Uterus (tissue), 4 donors: ENCODE measurements around the gene ZNF853. TPM values are rescaled to one million over a fixed set of nuclear protein-coding genes. Genes with fewer than 3 reads are reported as not detected.

Experiments
- DNase-seq, 2 donors: peaks; one replicate each; pipeline ENCODE4 v3.0.0-alpha.2; 2019 to 2020
- H3K27ac ChIP-seq, 2 donors: fragments of 200-600 bp; sonication (generic); 1 replicate in 1 of 2; 2 replicates in 1 of 2; pipeline ENCODE4 v1.5.1; 2016 to 2018
- H3K27me3 ChIP-seq, 2 donors: fragments of 200-600 bp; sonication (generic); one replicate each; pipeline ENCODE4 v1.5.1; 2018 to 2019; ENCODE audit warnings: control low read depth in 1 of 2
- H3K36me3 ChIP-seq, 2 donors: fragments of 200-600 bp; sonication (generic); one replicate each; pipeline ENCODE4 v1.5.1; 2019; ENCODE audit warnings: control low read depth in 1 of 2
- H3K4me1 ChIP-seq, 2 donors: fragments of 200-600 bp; sonication (generic); one replicate each; pipeline ENCODE4 v1.5.1; 2018 to 2019; ENCODE audit warnings: control low read depth in 1 of 2
- H3K4me3 ChIP-seq, 2 donors: fragments of 200-600 bp; sonication (generic); 1 replicate in 1 of 2; 2 replicates in 1 of 2; pipeline ENCODE4 v1.5.1; 2018 to 2019; ENCODE audit warnings: mild to moderate bottlenecking in 1 of 2
- H3K9me3 ChIP-seq, 2 donors: fragments of 200-600 bp; sonication (generic); one replicate each; pipeline ENCODE4 v1.5.1; 2019; ENCODE audit warnings: control low read depth in 1 of 2
- POLR2A ChIP-seq, 2 donors: fragments of 450-650 bp; IDR thresholded peaks; one replicate each; pipeline ENCODE4 v1.6.1; 2016; ENCODE audit warnings: antibody characterized with exemption in 2 of 2, mild to moderate bottlenecking in 1 of 2, moderate library complexity in 1 of 2
- intact Hi-C: fragments of 100-400 bp; cut with DNase I; formaldehyde crosslinking; loops from one replicate; pipeline ENCODE4 v1.15.1; 2023; ENCODE audit warnings: low total_unique reads
- total RNA-seq, 4 donors: library from RNA; depleted of rRNA in 3 of 4; stranded (reverse); fragments of >200 nt in 3 of 4; gene quantifications; one replicate each; pipeline versions ENCODE4 v1.1.0 to v1.2.4, GENCODE V29; 2014 to 2023
- TF ChIP-seq, protein P1 (sequence below), 4 experiments: fragments of 200-600 bp in 2 of 4; fragments of 450-650 bp in 2 of 4; sonication (generic) in 2 of 4; IDR thresholded peaks; one replicate each; pipeline ENCODE4 v1.5.1; 2016 to 2019; ENCODE audit warnings: antibody characterized with exemption in 4 of 4, mild to moderate bottlenecking in 2 of 4, moderate library complexity in 1 of 4
- donor health status: DM: yes; HTN: yes; CAD: no.

ZNF853 gene
- total RNA-seq, 4 donors from 2014 or later: 0.88 to 20.7 (median 11.8) TPM

DNA sequence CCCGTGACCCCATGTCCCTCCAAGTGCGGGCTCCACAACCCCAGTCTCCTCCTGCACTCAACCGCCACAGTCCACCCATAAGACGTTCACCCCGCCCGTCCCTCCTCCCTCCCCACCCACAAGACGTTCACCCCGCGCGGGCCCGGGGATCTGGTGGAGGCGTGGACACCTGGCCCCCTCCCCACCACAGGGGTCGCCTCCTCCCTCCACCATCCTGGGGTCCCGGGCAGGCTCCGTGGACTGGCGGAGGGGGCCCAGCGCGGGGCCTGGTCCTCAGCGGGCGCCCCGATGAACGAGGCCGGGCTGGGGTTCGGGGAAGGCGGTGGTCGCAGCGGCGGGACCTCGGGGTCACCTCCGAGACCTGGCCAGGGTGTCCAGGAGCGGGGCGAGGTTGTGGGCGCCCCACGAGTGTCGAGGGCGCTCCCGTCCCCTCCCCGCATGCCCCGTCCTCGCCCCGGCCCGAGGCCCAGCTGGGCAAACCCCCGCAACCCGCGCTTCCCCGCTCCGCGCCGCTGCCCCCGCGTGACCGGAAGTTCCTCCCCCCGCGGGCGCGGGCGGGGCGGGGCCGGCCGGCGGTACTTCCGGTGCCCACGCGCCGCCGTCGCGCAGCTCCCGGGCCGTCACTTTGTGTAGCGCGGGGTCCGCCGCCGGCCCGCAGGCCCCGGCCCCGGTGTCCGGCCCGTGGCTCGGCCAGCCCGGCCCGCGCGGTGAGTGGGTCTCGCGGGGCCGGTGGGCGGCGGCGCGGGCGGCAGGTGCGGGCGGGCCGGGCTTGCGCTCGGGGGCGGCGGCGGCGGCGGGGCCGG is 21.5 kb downstream of the ZNF853 start, which contains the start of gene ZNF316:
TSS of gene ZNF316 (plus strand) at position 578 of the 803 bp plus-strand sequence. CDS start 5,092 bp downstream, outside the sequence.
- TF ChIP-seq, protein P1, sequence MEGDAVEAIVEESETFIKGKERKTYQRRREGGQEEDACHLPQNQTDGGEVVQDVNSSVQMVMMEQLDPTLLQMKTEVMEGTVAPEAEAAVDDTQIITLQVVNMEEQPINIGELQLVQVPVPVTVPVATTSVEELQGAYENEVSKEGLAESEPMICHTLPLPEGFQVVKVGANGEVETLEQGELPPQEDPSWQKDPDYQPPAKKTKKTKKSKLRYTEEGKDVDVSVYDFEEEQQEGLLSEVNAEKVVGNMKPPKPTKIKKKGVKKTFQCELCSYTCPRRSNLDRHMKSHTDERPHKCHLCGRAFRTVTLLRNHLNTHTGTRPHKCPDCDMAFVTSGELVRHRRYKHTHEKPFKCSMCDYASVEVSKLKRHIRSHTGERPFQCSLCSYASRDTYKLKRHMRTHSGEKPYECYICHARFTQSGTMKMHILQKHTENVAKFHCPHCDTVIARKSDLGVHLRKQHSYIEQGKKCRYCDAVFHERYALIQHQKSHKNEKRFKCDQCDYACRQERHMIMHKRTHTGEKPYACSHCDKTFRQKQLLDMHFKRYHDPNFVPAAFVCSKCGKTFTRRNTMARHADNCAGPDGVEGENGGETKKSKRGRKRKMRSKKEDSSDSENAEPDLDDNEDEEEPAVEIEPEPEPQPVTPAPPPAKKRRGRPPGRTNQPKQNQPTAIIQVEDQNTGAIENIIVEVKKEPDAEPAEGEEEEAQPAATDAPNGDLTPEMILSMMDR (IDR thresholded peaks at IDR 0.05): no peak
- TF ChIP-seq POLR2A (IDR thresholded peaks at IDR 0.05): peak in 1 of 2 donors; percentile 72
- H3K4me1 ChIP-seq: peaks cover 0 to 14% of the 10 kb centered on the region in 2 donors
- no peaks in the 10 kb centered on the region for H3K36me3 ChIP-seq
- H3K9me3 ChIP-seq: no peaks in the 10 kb centered on the region
- intact Hi-C loops: no loop called here
- H3K27me3 ChIP-seq: no peaks in the 10 kb centered on the region
- H3K4me3 ChIP-seq: peak within 1 kb of the TSS; percentile 62 to 87
- peak; percentile 51 to 69 for DNase-seq
- H3K27ac ChIP-seq: peak within 1 kb of the TSS; percentile 88 to 90

GRCh38 chr7:6637544-6638229 is 22.3 kb downstream of the ZNF853 start:
- intact Hi-C loops: no loop called here
- Histone ChIP-seq H3K9me3 (no peaks in the 10 kb centered on the region), H3K4me3 (peak overlapping the region; percentile 62 to 87), H3K36me3 (no peaks in the 10 kb centered on the region), H3K27ac (peak overlapping the region; percentile 79 to 88), H3K27me3 (no peaks in the 10 kb centered on the region), H3K4me1 (peaks cover 0 to 14% of the 10 kb centered on the region in 2 donors)
- peak in 1 of 2 donors; percentile 30 for DNase-seq
- TF ChIP-seq, protein P1 (IDR thresholded peaks at IDR 0.05): peak in 1 of 4 experiments; percentile 22
- TF ChIP-seq POLR2A (IDR thresholded peaks at IDR 0.05): no peak

- intact Hi-C loops: no loop called here
- Histone ChIP-seq H3K9me3 (no peaks in the 10 kb centered on the region), H3K4me3 (no peak overlapping the region), H3K36me3 (no peaks in the 10 kb centered on the region), H3K27me3 (no peaks in the 10 kb centered on the region), H3K27ac (no peak overlapping the region), H3K4me1 (peaks cover 0 to 14% of the 10 kb centered on the region in 2 donors)
- no peak for DNase-seq
- TF ChIP-seq POLR2A (IDR thresholded peaks at IDR 0.05): no peak
- TF ChIP-seq, protein P1 (IDR thresholded peaks at IDR 0.05): no peak
Observed at GRCh38 chr7:6639032-6639431, 23.6 kb downstream of the ZNF853 start.

DNA sequence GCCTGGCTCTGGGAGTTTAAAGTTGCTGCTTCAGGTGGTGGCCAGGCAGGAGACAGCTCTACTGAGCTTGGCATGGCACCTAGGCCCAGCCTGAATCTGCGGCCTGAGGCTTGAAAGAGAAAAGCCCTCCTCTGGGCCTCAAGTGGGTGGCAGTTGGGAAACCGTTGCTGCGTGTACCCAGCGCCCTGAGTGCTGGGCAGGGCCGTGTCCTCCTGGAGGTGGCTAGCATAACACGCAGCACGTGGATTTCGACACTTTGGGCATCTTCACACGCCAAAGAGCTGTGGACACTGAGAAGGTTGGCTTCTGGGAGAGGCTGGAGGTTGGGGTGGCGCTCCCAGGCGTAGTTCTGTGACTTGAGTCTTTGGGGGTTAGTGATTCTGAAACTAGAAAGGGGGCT is 24.2 kb downstream of the ZNF853 start:
- intact Hi-C loops: no loop called here
- TF ChIP-seq POLR2A (IDR thresholded peaks at IDR 0.05): no peak
- TF ChIP-seq, protein P1 (IDR thresholded peaks at IDR 0.05): no peak
- DNase-seq: no peak
- peaks cover 0 to 14% of the 10 kb centered on the region in 2 donors for H3K4me1 ChIP-seq
- H3K27ac ChIP-seq: no peak overlapping the region
- no peaks in the 10 kb centered on the region for H3K9me3 ChIP-seq
- no peaks in the 10 kb centered on the region for H3K27me3 ChIP-seq
- H3K36me3 ChIP-seq: no peaks in the 10 kb centered on the region
- H3K4me3 ChIP-seq: no peak overlapping the region
